HEK293 (cell line): ENCODE data around the gene FYTTD1.

Experiments
- CTCF ChIA-PET: fragments of 350-600 bp; formaldehyde crosslinking; extraction: SDS; loops from one replicate; lab custom pipeline; 2021; ENCODE audit warnings: antibody characterized with exemption; lab: Yijun Ruan, JAX
- POLR2A ChIA-PET: fragments of 300-600 bp; formaldehyde crosslinking; extraction: SDS; loops from one replicate; lab custom pipeline; 2020; ENCODE audit warnings: antibody characterized with exemption, inconsistent platforms; lab: Yijun Ruan, JAX
- H3K27ac ChIP-seq: fragments of 200-500 bp; sonication (Bioruptor generic); 2 replicates; pipeline ENCODE4 v1.5.1; 2014; ENCODE audit warnings: low read depth, low read length, control low read depth, inconsistent platforms; ENCODE audit errors: extremely low read depth
- H3K36me3 ChIP-seq, 2 experiments: fragments of 200-500 bp in 1 of 2; sonication (Bioruptor generic) in 1 of 2; 1 replicate in 1 of 2; 2 replicates in 1 of 2; pipeline ENCODE4 v1.5.1; 2014 to 2017; ENCODE audit warnings: inconsistent platforms in 2 of 2, low read length in 2 of 2; ENCODE audit not compliant: control insufficient read depth in 2 of 2, insufficient read depth in 1 of 2
- H3K4me1 ChIP-seq: fragments of 200-500 bp; sonication (Bioruptor generic); 2 replicates; pipeline ENCODE4 v1.5.1; 2014; ENCODE audit warnings: mild to moderate bottlenecking, low read length, inconsistent platforms; ENCODE audit not compliant: control insufficient read depth, insufficient read depth
- H3K4me3 ChIP-seq: 2 replicates; pipeline ENCODE4 v1.5.1; 2011; ENCODE audit warnings: low read depth, mild to moderate bottlenecking, control low read depth, low read length, moderate library complexity
- H3K9me3 ChIP-seq: fragments of 200-500 bp; sonication (Bioruptor generic); 2 replicates; pipeline ENCODE4 v1.5.1; 2014; ENCODE audit warnings: low read depth, low read length, inconsistent platforms; ENCODE audit not compliant: control insufficient read depth, insufficient read depth
- OVOL3 ChIP-seq: fragments of 450-650 bp; formaldehyde crosslinking; IDR thresholded peaks from 2 replicates; pipeline ENCODE4 v1.5.1; 2016; ENCODE audit warnings: missing biosample characterization, missing genetic modification characterization
- PRDM6 ChIP-seq: fragments of 450-650 bp; formaldehyde crosslinking; IDR thresholded peaks from 2 replicates; pipeline ENCODE4 v1.5.1; 2017; ENCODE audit warnings: missing biosample characterization, missing genetic modification characterization
- ZNF140 ChIP-seq: fragments of 450-650 bp; formaldehyde crosslinking; IDR thresholded peaks from 2 replicates; pipeline ENCODE4 v1.5.1; 2016; ENCODE audit warnings: missing biosample characterization, missing genetic modification characterization
- ZNF221 ChIP-seq: fragments of 450-650 bp; formaldehyde crosslinking; IDR thresholded peaks from 2 replicates; pipeline ENCODE4 v1.5.1; 2017; ENCODE audit warnings: missing biosample characterization, missing genetic modification characterization, borderline replicate concordance
- ZNF292 ChIP-seq: fragments of 450-650 bp; formaldehyde crosslinking; IDR thresholded peaks from 2 replicates; pipeline ENCODE4 v1.5.1; 2016; ENCODE audit warnings: low read depth, missing biosample characterization, missing genetic modification characterization, borderline replicate concordance
- ZNF341 ChIP-seq: fragments of 450-650 bp; formaldehyde crosslinking; IDR thresholded peaks from 2 replicates; pipeline ENCODE4; 2016; ENCODE audit warnings: low read depth, missing biosample characterization, missing genetic modification characterization
- ZNF426 ChIP-seq: fragments of 450-650 bp; formaldehyde crosslinking; IDR thresholded peaks from 2 replicates; pipeline ENCODE4 v1.5.1; 2017; ENCODE audit warnings: missing biosample characterization, missing genetic modification characterization, mild to moderate bottlenecking, inconsistent platforms, moderate library complexity
- ZNF501 ChIP-seq: fragments of 450-650 bp; formaldehyde crosslinking; IDR thresholded peaks from 2 replicates; pipeline ENCODE4 v1.5.1; 2016; ENCODE audit warnings: missing biosample characterization, missing genetic modification characterization
- ZNF510 ChIP-seq: fragments of 450-650 bp; formaldehyde crosslinking; IDR thresholded peaks from 2 replicates; pipeline ENCODE4 v1.5.1; 2018; ENCODE audit warnings: mild to moderate bottlenecking, missing genetic modification characterization, missing biosample characterization; ENCODE audit not compliant: insufficient replicate concordance
- ZNF549 ChIP-seq: fragments of 450-650 bp; IDR thresholded peaks from 2 replicates; pipeline ENCODE4 v1.5.1; 2018; ENCODE audit warnings: missing biosample characterization, missing genetic modification characterization, mild to moderate bottlenecking, inconsistent platforms, moderate library complexity
- ZNF558 ChIP-seq: fragments of 450-650 bp; formaldehyde crosslinking; IDR thresholded peaks from 2 replicates; pipeline ENCODE4 v1.5.1; 2016; ENCODE audit warnings: missing biosample characterization, missing genetic modification characterization
- ZNF610 ChIP-seq: fragments of 450-650 bp; formaldehyde crosslinking; IDR thresholded peaks from 2 replicates; pipeline ENCODE4 v1.5.1; 2016; ENCODE audit warnings: missing biosample characterization, missing genetic modification characterization, borderline replicate concordance
- ZNF624 ChIP-seq: fragments of 450-650 bp; formaldehyde crosslinking; IDR thresholded peaks from 2 replicates; pipeline ENCODE4 v1.5.1; 2017; ENCODE audit warnings: missing biosample characterization, missing genetic modification characterization
- ZNF707 ChIP-seq: fragments of 450-650 bp; formaldehyde crosslinking; IDR thresholded peaks from 2 replicates; pipeline ENCODE4 v1.5.1; 2016; ENCODE audit warnings: missing biosample characterization, missing genetic modification characterization
- ZNF76 ChIP-seq: fragments of 450-650 bp; formaldehyde crosslinking; IDR thresholded peaks from 2 replicates; pipeline ENCODE4; 2016; ENCODE audit warnings: low read depth, missing biosample characterization, missing genetic modification characterization, borderline replicate concordance
- ZNF768 ChIP-seq: fragments of 450-650 bp; formaldehyde crosslinking; IDR thresholded peaks from 2 replicates; pipeline ENCODE4 v1.5.1; 2018; ENCODE audit warnings: missing biosample characterization, mild to moderate bottlenecking, missing genetic modification characterization
- TF ChIP-seq, protein P1 (sequence below): fragments of 450-650 bp; formaldehyde crosslinking; IDR thresholded peaks from 2 replicates; pipeline ENCODE4 v1.5.1; 2016; ENCODE audit warnings: missing biosample characterization, missing genetic modification characterization
- TF ChIP-seq, protein P2 (sequence below): fragments of 450-650 bp; formaldehyde crosslinking; IDR thresholded peaks from 2 replicates; pipeline ENCODE4 v1.5.1; 2016; ENCODE audit warnings: missing biosample characterization, missing genetic modification characterization
- TF ChIP-seq, protein P3 (sequence below): fragments of 450-650 bp; formaldehyde crosslinking; IDR thresholded peaks from 2 replicates; pipeline ENCODE4 v1.5.1; 2016; ENCODE audit warnings: missing biosample characterization, missing genetic modification characterization

The FYTTD1 gene

DNA sequence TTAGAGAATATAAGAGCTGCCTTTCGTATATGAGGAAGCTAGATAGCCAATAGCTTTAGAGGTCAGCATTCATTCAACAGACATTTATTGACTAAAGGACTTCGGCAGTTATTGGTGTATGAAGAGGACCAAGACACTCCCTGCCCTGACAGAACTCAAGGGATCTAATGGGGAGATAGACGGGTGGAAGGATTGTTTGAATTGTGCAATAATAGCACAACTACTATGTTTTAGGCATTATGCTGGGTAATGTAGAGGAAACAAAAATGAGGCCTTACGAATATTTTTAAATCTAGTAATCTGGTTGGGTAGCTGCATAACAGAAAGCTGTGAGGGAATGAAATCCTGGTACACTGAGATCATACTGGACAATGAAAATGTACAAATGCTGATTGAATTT, 46.4 kb downstream of the FYTTD1 start:
- no peak for TF ChIP-seq ZNF76 (tag by site-specific recombination)
- TF ChIP-seq, protein P1, sequence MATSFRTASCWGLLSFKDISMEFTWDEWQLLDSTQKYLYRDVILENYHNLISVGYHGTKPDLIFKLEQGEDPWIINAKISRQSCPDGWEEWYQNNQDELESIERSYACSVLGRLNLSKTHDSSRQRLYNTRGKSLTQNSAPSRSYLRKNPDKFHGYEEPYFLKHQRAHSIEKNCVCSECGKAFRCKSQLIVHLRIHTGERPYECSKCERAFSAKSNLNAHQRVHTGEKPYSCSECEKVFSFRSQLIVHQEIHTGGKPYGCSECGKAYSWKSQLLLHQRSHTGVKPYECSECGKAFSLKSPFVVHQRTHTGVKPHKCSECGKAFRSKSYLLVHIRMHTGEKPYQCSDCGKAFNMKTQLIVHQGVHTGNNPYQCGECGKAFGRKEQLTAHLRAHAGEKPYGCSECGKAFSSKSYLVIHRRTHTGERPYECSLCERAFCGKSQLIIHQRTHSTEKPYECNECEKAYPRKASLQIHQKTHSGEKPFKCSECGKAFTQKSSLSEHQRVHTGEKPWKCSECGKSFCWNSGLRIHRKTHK: no peak
- TF ChIP-seq, protein P2, sequence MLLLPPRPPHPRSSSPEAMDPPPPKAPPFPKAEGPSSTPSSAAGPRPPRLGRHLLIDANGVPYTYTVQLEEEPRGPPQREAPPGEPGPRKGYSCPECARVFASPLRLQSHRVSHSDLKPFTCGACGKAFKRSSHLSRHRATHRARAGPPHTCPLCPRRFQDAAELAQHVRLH (tag by site-specific recombination): no peak
- TF ChIP-seq ZNF292 (tag by site-specific recombination): no peak
- no peak for TF ChIP-seq ZNF221 (tag by site-specific recombination)
- no peak for TF ChIP-seq ZNF510 (tag by site-specific recombination)
- no peak for TF ChIP-seq OVOL3 (tag by site-specific recombination)
- TF ChIP-seq ZNF341 (tag by site-specific recombination): no peak
- no peak for TF ChIP-seq ZNF768 (tag by site-specific recombination)
- no peak for TF ChIP-seq ZNF558
- TF ChIP-seq ZNF426: no peak
- TF ChIP-seq ZNF549: no peak
- TF ChIP-seq ZNF140 (tag by site-specific recombination): no peak
- TF ChIP-seq ZNF707 (tag by site-specific recombination): no peak
- TF ChIP-seq ZNF610 (tag by site-specific recombination): no peak
- TF ChIP-seq, all 188 proteins: peak for 0
- Histone ChIP-seq H3K36me3 (no peaks in the 10 kb centered on the region), H3K4me3 (no peak overlapping the region), H3K4me1 (no peaks in the 10 kb centered on the region; the same call in 1 of the 2 replicates), H3K27ac (no peak overlapping the region), H3K9me3 (no peaks in the 10 kb centered on the region)
- POLR2A ChIA-PET: no interaction called here
- CTCF ChIA-PET: no interaction called here

- ChIA-PET CTCF (interaction anchor here (0.5 kb wide), 1 partner anchor 11 kb away, joined by 6 read pairs; no protein-coding TSS in a partner anchor), POLR2A (no interaction called here)
- no peaks in the 10 kb centered on the region for H3K36me3 ChIP-seq
- TF ChIP-seq, protein P3, sequence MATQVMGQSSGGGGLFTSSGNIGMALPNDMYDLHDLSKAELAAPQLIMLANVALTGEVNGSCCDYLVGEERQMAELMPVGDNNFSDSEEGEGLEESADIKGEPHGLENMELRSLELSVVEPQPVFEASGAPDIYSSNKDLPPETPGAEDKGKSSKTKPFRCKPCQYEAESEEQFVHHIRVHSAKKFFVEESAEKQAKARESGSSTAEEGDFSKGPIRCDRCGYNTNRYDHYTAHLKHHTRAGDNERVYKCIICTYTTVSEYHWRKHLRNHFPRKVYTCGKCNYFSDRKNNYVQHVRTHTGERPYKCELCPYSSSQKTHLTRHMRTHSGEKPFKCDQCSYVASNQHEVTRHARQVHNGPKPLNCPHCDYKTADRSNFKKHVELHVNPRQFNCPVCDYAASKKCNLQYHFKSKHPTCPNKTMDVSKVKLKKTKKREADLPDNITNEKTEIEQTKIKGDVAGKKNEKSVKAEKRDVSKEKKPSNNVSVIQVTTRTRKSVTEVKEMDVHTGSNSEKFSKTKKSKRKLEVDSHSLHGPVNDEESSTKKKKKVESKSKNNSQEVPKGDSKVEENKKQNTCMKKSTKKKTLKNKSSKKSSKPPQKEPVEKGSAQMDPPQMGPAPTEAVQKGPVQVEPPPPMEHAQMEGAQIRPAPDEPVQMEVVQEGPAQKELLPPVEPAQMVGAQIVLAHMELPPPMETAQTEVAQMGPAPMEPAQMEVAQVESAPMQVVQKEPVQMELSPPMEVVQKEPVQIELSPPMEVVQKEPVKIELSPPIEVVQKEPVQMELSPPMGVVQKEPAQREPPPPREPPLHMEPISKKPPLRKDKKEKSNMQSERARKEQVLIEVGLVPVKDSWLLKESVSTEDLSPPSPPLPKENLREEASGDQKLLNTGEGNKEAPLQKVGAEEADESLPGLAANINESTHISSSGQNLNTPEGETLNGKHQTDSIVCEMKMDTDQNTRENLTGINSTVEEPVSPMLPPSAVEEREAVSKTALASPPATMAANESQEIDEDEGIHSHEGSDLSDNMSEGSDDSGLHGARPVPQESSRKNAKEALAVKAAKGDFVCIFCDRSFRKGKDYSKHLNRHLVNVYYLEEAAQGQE (tag by site-specific recombination): peak; percentile 67; the same call in 1 of the 2 replicates
- TF ChIP-seq ZNF501: no peak
- no peaks in the 10 kb centered on the region for H3K9me3 ChIP-seq
- H3K4me3 ChIP-seq: no peak overlapping the region
- no peaks in the 10 kb centered on the region for H3K4me1 ChIP-seq
- no peak overlapping the region for H3K27ac ChIP-seq
Measured at GRCh38 chr3:197798863-197799262, 49.2 kb downstream of the FYTTD1 start.

DNA sequence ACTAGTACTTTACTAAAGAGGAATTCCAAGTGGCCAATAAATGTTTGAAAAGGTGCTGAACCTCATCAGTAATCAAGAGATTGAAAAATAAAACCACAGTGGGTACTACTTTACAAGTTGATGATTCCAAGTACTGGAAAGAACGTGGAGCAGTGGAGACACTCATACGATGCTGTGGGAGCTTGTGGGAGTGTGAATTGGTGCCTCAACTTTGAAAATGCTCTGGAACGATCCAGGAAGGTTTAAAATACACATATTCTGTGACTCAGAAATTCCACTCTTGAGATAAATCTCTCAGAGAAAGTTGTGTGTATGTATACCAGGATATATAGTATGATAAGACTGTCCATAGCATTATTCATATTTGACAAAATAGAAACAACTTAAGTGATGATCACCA, 50.7 kb downstream of the FYTTD1 start:
- no peak overlapping the region for H3K27ac ChIP-seq
- CTCF ChIA-PET: interaction anchor here (0.6 kb wide), 1 partner anchor 46 kb away, joined by 7 read pairs; no protein-coding TSS in a partner anchor

More for the DNA sequence above, 50.7 kb downstream of the FYTTD1 start:
- no peak for TF ChIP-seq ZNF624
- TF ChIP-seq PRDM6 (tag by site-specific recombination): 0 out of 2 replicates have a peak, but pooled peaks have one; percentile 21
- TF ChIP-seq, all 188 proteins: peak for 1
- Histone ChIP-seq H3K36me3 (no peaks in the 10 kb centered on the region), H3K4me3 (no peak overlapping the region), H3K9me3 (no peaks in the 10 kb centered on the region), H3K4me1 (no peaks in the 10 kb centered on the region)
- POLR2A ChIA-PET: interaction anchor here (1.2 kb wide), 1 partner anchor 10 kb away, joined by 6 read pairs; the partner anchor contains the start of gene LRCH3
